ENCODE results near the gene CCDC183.
"Not testable (repeated sequence)": the region's sequence is repeated elsewhere in the genome, so short reads cannot be mapped to it uniquely, and the experiment has no call there.

Gene CCDC183

GRCh38 chr9:136835932-136836904 lies 40.1 kb downstream of the CCDC183 start:
- TF ChIP-seq, protein P1, sequence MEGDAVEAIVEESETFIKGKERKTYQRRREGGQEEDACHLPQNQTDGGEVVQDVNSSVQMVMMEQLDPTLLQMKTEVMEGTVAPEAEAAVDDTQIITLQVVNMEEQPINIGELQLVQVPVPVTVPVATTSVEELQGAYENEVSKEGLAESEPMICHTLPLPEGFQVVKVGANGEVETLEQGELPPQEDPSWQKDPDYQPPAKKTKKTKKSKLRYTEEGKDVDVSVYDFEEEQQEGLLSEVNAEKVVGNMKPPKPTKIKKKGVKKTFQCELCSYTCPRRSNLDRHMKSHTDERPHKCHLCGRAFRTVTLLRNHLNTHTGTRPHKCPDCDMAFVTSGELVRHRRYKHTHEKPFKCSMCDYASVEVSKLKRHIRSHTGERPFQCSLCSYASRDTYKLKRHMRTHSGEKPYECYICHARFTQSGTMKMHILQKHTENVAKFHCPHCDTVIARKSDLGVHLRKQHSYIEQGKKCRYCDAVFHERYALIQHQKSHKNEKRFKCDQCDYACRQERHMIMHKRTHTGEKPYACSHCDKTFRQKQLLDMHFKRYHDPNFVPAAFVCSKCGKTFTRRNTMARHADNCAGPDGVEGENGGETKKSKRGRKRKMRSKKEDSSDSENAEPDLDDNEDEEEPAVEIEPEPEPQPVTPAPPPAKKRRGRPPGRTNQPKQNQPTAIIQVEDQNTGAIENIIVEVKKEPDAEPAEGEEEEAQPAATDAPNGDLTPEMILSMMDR (IDR thresholded peaks at IDR 0.05; ENCODE audit: insufficient read depth, missing control alignments) = no peak
- FAIRE-seq = no peak
- DNase-seq (ENCODE audit: insufficient read length, low spot score) = no peak

DNA sequence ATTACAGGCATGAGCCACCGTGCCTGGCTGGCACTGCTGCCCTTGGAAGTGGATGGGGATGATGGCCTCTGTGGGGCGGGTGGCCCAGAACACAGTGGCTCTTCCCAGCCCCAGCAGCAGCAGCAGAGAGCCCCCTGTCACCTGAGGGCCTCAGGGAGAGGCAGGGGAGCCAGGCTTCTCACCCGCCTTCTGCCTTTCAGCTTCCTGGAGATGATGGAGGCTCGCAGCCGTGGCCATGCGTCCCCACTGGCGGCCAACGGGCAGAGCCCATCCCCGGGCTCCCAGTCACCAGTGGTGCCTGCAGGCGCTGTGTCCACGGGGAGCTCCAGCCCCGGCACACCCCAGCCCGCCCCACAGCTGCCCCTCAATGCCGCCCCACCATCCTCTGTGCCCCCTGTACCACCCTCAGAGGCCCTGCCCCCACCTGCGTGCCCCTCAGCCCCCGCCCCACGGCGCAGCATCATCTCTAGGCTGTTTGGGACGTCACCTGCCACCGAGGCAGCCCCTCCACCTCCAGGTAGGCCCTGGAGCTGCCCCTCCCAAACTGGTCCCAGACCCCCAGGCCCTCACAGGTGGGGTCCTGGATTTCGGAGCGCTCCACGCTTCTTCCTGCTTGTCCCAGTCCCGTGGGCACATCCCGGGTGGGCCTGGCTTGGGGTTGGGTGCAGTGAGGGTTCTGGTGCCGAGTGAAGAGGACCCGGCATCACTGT lies 41.2 kb downstream of the CCDC183 start:
- TF ChIP-seq, protein P1 (IDR thresholded peaks at IDR 0.05; ENCODE audit: insufficient read depth, missing control alignments) = no peak
- DNase-seq (ENCODE audit: insufficient read length, low spot score) (no peak), FAIRE-seq (no peak)

- DNase-seq (ENCODE audit: insufficient read length, low spot score) = not testable (repeated sequence)
Observed at GRCh38 chr9:136837856-136838277, 41.7 kb downstream of the CCDC183 start.

GRCh38 chr9:136838314-136839228 lies 42.4 kb downstream of the CCDC183 start:
- TF ChIP-seq, protein P1 (IDR thresholded peaks at IDR 0.05; ENCODE audit: insufficient read depth, missing control alignments) = no peak
- DNase-seq (ENCODE audit: insufficient read length, low spot score) = no peak
- no peak for FAIRE-seq

More at GRCh38 chr9:136837856-136838277, 41.7 kb downstream of the CCDC183 start:
- not testable (repeated sequence) for FAIRE-seq

DNA sequence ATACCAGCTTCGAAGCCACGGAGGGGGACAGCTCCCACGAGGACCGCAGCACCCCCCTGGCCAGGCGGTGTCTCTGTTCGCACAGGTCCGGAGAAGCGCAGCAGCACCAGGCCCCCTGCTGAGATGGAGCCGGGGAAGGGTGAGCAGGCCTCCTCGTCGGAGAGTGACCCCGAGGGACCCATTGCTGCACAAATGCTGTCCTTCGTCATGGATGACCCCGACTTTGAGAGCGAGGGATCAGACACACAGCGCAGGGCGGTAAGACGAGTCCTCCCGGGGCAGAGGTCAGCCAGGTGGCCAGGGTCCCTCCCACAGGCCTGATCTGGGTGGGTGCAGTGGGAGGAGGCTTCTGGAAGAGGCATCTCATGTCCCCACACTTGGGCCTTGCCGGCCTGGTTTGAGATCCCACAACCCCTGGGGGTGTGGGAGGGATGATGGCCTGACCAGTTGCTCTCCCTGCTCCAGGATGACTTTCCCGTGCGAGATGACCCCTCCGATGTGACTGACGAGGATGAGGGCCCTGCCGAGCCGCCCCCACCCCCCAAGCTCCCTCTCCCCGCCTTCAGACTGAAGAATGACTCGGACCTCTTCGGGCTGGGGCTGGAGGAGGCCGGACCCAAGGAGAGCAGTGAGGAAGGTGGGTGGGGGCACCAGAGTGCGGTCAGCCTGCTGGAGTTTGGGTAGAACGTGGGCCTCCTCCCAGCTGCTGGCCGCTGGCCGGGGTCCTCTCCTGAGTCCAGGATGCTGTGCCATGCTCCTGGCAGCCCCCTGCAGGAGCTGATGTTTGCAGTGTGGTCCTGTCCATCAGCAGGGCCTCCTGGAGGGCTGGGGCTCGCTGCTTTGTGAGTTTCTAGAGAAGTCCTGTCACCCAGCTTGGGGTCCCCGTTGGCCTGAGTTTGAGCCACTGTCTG lies 43.3 kb downstream of the CCDC183 start:
- no peak for FAIRE-seq
- TF ChIP-seq, protein P1 (IDR thresholded peaks at IDR 0.05; ENCODE audit: insufficient read depth, missing control alignments) = no peak

GRCh38 chr9:136840140-136840876 lies 44.2 kb downstream of the CCDC183 start:
- no peak for FAIRE-seq

More for the DNA sequence above, 43.3 kb downstream of the CCDC183 start:
- DNase-seq (ENCODE audit: insufficient read length, low spot score) = no peak

More at GRCh38 chr9:136840140-136840876, 44.2 kb downstream of the CCDC183 start:
- DNase-seq (ENCODE audit: insufficient read length, low spot score) = no peak
- TF ChIP-seq, protein P1 (IDR thresholded peaks at IDR 0.05; ENCODE audit: insufficient read depth, missing control alignments) = no peak
